Stimulated activated CD4-positive, alpha-beta T cell treated with anti-CD3 and anti-CD28 coated beads, TNF-alpha, amount 100 ng/mL, for 48 hours (primary cell): ENCODE measurements around the gene TTC19.
"Not testable (repeated sequence)": the region's sequence is repeated elsewhere in the genome, so short reads cannot be mapped to it uniquely, and the experiment has no call there.

ENCODE experiments used
- DNase-seq, 3 donors: peaks; one replicate each; pipeline ENCODE4 v3.0.0-alpha.2; 2020; ENCODE audit warnings: low read depth in 3 of 3

The TTC19 gene

DNA sequence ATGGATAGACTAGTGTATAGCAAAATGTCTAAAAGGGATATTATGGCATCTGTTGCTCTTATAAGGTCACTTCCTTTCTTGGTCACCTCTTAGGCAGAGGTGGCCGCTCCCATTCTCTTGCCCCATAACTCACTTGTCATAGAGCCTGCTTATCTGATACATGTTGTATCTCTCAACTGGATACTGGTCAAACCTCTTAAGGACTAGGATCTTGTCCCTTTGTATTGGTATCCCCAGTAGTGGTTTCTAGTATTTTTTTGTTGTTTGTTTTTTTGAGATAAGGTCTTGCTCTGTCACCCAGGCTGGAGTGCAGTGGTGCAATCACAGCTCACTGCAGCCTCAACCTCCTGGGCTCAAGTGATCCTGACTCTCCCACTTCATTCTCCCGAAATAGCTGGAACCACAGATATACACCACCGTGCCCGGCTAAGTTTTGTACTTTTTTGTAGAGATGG lies 27.1 kb upstream of the TTC19 start:
- no peak for DNase-seq

DNA sequence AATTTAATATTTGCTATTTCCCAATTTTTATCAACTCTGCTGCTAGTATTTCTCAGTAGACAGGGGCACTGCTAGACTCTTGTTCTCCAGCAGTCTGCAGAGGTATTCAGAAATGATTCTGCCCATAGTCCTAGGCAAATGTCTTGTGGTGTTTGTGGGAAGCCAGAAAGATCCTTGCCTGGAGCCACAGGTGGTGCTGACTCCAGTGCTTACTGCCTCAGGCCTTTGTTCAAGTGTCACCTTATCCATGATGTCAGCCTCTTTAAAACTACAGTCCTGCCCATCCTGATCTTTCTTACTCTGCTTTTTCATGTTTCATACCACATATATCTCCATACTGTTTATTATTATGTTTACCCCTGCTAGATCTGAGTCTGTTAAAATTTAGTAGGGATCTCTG lies 26.6 kb upstream of the TTC19 start:
- no peak for DNase-seq

DNA sequence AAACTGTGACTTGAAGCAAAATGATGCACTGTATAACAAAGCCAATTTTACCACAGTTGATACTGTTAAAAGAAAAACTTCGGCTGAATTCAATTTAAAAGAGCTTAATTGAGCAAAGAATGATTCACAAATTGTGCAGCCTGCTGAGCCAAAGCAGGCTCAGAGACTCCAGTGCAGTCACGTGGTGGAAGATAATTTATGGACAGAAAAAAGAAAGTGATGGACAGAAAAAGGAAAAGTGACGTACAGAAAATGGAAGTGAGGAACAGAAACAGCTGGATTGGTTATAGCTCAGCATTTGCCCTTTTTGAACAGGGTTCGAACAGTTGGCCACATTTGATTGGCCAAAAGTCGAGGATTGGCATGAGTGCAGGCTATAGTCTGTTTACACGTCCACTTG lies 25.8 kb upstream of the TTC19 start:
- DNase-seq: no peak

DNA sequence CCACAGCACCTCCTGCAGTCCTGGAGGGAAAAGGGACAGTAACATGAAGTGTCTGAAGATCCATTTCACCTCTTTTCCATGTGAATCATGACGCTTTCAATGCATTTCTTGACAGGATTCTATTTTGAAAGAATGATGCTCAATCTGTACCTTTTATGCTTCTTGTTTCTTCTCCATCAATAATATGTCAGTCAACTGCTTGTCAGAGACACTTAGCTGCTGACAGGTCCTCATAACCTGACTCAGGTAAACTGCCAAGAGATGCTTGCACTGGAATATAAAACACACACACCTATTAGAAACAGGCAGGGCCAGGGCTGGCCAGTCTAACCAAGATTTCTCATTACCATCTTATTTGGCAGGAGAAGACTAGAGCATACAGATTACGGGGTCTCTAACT lies 21.7 kb upstream of the TTC19 start:
- DNase-seq: no peak

DNA sequence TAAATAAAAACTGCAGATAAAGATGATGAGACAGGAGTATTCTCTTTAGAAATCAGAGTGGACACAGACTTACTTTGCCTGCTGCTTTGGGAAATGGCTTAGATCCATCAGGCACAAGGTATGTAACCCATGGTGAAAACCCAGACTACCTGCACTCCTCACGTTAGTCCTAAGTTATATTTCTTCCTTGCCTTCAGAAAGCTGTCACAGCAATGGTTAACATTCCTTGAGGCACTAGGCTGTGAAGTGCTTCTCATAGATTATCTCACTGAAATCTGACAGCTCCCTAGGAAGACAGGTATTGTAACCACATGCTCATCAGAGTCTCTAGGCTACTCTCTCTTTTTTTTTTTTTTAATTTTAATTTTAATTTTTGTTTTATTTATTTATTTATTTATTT lies 21.0 kb upstream of the TTC19 start:
- no peak for DNase-seq

DNA sequence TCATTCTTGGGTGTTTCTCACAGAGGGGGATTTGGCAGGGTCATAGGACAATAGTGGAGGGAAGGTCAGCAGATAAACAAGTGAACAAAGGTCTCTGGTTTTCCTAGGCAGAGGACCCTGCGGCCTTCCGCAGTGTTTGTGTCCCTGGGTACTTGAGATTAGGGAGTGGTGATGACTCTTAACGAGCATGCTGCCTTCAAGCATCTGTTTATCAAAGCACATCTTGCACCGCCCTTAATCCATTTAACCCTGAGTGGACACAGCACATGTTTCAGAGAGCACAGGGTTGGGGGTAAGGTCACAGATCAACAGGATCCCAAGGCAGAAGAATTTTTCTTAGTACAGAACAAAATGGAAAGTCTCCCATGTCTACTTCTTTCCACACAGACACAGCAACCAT lies 20.6 kb upstream of the TTC19 start:
- not testable (repeated sequence) for DNase-seq

DNA sequence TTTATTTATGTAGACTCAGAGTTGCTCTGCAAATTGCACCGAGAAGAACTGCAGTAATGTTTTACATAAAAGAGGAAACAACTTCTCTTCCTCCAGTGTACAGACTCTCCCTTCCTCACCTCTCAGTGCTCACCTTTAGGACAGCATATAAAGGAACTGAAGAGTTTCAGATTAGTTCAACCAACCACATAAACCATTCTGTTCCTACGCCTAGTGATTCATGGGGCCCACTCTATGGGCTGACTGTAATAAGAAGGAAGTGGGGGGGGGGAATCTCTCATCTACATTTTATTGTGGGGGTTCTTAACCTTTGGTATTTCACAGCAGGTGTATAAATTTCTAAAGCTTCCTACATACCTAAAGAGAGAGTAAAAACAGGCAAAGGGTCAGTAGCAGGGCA lies 18.4 kb upstream of the TTC19 start:
- peak in 1 of 3 donors; percentile 8 for DNase-seq

DNA sequence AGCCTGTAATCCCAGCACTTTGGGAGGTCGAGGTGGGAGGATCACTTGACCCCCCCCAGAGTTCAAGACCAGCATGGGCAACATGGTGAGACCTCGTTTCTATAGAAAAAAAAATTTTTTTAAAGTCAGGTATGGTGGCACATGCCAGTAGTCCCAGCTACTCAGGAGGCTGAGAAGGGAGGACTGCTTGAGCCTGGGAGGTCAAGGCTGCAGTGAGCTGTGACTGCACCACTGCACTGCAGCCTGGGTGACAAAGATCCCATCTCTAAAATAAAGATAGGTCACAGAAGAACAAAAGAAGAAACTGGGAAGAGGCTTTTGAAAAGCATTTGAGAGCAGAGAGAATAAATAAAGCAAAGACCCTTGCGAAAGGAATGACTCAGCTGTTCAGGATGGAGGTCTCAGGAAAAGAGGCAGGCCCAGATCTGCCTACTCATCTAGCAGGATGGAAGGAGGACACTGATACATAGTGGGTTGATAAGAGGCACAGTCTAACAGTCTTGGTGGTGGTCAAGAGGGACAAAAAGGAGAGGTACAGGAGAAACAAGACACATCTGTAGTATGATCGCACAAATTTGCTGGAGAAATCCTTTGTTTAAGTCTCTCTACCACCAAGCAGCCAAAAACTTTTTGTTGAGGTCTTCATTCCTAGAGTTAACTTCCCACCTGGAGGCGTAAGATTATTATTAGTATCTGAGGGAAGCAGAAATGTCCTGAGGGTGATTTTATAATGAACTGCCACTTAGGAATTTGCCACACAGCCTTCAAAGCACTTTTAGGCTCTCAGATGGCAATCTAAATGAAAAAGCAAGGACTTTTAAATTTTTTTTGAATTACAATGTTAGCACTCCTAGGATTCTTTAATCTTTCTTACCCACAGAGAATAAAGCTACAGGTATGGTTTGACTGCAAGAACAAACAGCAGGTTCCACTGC lies 17.7 kb upstream of the TTC19 start:
- no peak for DNase-seq

DNA sequence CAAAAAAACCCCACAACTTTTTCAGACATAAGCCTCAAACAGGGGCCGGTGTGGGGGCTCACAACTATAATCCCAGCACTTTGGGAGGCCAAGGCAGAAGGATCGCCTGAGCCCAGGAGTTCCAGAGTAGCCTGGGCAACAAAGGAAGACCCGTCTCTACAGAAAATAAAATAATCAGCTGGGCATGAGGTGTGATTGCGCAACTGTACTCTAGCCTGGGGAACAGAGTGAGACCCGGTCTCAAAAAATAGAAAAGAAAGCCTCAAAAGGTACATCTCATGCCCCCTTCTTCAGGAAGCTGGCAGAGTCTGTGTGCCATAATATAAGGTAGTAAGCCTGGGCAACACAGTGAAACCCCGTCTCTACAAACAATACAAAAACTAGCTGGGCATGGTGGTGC lies 3.3 kb upstream of the TTC19 start:
- DNase-seq: no peak

DNA sequence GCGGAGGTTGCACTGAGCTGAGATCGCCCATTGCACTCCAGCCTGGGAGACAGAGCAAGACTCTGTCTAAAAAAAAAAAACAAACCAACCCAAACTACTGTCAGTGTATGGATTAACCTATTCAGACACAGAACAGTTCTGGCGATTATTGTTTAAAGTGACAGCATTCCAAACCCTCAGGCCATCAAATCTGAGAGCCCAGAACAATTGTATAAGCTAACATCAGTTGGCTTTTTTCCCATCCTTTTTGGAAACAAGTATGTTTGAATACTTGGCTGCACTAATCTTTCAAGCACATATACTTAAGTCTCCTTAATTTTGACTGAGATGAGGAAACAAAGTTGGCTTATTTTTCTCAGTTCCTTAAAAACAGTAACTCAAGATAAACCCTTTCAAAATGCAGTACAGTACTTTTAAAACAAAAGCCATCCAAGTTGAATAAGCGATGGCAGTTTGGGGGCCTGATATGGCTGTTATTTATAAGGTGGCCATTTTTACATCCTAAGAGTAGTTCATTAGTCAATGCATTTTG lies 1.5 kb upstream of the TTC19 start:
- no peak for DNase-seq

DNA sequence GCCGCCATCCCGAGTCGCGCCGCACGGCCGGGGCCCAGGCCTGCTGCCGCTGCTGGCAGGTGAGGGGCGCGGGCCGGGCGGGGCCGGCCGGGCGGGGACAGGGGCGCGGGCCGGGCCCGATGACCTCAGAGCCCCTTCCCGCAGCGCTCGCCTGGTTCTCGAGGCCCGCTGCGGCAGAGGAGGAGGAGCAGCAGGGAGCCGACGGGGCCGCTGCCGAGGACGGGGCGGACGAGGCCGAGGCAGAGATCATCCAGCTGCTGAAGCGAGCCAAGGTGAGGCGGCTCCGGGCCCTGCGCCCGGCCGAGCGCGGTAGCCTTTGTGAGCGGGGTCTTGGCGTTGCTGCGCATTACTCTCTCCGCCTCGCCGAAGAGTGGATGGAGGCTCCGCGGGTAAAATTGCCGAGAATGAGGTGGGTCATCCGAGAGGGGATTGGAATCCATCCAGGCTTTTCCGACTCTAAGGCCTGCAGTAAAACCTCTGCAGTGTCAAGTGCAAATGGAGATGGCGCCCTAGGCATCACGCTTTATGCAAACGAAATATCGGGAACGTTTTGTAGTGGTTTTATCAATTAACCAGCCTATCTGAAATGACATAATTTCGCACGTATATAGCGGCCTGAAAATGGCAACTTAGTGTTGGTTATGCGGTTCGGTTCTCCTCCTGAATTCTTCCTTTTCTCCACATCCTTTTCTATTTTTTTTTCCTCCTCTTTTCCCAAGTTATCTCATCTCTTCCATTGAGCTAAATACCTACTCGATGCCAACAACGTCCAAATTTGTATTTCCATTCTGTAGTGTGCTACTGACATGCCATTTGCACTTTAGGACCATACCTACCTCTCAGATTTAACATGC lies 577 bp downstream of the TTC19 start:
- peak in 2 of 3 donors; percentile 15 to 33 for DNase-seq

DNA sequence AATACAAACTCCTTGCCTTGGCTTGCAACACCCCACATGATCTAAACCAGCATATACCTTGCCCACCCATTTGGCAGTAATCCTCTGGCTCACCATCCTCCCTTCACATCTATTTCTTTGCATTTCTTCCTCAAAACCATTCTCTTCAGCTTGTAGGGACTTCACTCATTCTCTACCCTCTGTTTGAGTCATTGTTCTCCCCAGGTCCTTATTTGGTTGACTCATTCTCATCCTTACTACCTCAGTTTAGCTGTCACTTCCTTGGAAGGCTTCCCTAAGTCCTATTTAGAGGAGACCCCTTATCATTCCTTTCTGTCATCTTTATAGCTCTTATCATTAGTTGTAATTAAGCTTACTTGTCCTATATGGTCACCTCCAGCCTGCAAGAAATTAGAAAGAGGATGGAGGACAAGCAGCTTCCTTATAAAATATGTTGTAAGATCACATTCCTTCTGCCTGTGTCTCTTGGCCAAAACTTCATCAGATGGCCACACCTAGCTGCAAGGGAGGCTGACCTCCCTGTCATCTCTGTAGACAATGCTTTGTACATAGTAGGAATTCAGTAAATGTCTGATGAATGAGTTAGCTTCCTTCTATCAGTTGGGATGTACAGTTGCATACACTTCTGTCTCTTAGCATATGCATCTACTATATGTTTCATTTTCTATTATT lies 1.7 kb downstream of the TTC19 start:
- no peak for DNase-seq

DNA sequence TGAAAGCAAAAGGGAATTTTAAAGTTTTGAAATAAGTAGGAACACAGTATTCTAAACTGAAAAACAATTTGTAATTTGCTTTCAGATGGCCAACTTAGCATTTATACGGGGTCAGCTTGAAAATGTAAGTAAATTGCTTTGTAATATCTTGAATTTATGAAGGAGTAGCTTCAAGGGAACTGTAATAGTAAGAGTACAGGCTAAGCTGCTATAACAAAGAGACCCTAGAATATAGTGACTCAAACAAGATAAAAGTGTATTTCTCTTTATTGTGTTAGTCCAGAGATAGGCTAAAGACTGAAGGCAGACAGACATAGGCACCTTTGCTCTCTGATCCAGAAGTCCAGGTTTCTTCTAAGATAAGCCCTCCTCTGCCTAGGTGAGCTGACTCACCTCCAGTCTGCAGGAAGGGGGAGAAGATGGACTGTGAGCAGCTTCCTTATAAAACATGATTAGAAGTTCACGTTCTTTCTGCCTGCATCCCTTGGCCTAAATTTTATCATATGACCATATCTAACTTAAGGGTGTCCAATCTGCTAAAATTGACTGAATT lies 3.2 kb downstream of the TTC19 start:
- DNase-seq: no peak

DNA sequence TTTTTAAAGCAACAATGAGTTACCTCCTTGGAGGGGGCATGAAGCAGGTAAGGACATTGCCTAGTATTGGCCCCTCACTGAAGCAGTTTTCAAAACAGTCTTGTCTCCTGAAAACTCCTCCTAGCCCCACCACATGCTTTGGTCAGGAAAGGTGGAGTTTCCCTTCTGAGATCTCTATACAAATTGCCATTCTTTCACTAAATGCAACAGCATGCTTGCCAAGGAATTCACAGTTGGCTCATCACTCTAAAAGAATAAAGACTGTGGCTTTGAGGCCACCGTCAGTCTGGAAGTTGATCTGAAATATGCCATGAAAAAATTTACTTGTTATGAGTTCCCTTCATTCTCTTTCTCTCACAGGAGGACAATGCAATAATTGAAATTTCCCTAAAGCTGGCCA lies 4.2 kb downstream of the TTC19 start:
- DNase-seq: no peak

DNA sequence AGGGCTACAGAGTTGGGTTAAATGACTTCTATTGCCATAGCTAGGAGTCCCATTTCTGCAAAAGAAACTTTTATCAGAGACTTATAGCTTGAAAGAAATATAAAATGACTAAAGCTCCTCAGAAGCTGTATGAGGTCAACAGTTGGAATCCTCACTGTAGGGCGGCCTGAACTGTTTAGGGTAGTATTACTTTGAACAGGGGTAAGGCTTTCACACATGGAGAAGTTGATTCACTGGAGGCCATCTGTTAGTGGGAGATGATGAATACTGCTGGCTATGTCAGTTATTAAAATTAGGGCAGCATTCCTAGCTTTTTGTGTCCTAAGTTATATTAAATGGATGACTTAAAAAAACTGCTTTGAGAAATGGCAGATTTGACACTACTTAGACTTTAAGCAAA lies 6.0 kb downstream of the TTC19 start:
- no peak for DNase-seq

DNA sequence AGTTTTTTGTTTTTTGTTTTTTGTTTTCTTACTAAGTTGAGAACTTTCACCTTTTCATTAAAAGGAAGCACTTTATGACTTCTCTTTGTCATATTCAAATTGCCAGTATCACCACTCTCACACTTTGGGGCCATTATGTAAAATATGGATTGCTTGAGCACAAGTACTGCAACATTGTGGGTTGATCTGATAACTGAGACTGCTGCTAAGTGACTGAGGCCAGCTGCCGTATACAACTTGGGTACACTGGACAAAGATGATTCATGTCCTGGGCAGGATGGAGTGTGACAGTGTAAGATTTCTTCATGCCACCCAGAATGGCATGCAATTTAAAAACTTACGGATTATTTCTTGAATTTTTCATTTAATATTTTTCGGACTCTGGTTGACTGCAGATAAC lies 7.8 kb downstream of the TTC19 start:
- DNase-seq: no peak

DNA sequence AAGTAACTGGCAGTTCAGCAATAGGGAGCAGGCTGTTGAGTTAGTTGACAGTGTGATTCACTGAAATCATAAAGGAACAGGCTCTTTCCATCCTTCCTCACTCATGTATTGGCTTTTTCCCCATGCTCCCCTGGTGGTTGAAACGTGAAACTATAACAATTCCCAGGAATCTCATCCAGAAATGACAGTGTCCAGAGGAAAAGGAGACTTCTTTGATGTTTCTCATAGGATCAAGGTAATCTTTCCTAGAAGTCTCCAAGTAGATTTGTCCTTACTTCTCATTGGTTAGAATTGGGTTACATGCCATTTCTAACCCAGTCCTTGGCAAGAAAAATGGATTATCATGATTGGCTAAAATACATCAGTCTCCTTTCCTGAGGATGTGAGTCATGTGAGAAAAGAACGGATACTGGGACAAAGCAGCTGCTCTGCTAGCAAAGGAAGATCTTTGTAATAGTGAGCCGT lies 14.4 kb downstream of the TTC19 start:
- no peak for DNase-seq

DNA sequence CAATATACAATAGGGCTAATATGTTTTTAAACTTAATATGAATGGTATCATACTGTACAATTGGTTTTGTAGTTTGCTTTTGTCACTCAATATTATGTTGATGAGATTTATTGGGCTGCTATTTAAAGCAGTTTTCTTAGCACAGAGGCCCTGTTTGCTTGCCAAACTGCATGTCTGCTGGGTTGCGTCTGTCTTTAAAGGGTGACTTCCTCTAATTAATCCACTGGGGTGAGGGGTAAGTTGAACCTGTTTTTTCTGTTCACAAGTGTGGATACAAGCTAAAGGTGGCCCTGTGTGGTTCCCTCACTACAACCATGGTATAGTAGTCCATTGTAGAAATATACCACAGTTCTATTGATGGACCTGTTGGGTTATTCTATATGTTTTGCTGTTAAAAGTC lies 19.7 kb downstream of the TTC19 start:
- no peak for DNase-seq

DNA sequence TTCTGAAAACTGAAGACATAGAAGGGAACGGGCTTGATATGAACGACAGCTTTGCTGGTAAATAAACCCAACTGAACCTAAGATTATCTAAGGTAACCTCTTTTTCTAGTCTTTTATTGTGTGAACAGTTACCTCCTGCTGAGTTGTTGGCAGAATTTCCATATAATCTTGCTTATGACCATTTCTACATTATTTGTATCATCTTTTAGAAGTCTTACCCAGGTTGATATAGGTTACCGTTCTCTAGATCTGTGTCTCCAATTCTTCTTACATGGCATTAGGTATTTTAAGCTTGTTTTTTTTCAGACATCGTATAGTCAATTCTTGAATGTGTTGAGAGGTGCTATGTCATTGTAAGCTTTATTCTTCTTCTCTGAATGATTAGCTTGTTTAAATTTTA lies 24.3 kb downstream of the TTC19 start:
- no peak for DNase-seq

DNA sequence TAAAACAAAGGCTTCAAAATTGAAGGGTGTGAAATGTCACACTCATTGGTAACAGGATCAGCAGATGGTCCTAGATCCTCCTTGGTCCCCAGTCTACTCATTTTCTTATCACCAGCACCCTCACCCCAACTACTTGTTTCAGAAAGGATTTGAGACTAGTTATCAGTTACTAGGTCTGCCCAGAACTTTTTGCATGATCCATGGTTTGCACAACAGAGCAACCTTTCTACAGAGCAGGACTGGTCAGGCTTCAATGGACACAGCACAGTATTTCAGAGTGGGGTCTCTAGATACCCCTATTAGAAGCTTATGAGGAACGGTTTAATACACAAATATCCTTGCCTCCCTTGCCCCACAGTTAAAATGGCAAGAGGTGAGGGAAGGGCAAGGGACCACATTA lies 25.6 kb downstream of the TTC19 start:
- no peak for DNase-seq

DNA sequence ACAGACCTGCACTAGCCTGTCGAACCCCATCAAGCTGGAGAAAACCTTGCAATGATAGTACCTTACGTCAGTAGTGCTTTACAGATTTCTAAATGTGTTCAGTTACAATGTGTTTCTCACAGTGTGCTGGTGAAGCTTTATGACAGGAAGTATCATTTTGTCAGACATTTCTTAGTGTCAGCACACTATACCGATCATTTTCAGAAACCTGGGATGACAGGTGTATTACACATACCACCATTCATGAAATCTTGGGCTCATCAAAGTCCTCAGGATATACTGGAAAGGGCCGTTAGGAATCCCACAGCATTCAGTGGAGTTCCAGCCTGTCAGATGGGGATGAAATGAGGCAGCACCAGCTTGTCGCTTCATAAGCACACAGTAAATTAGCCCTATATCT lies 27.3 kb downstream of the TTC19 start:
- DNase-seq: no peak
